ENCODE results near the gene TMEFF2. TPM values are rescaled to one million over a fixed set of nuclear protein-coding genes. Genes with fewer than 3 reads are reported as not detected.
"Not testable (repeated sequence)": the region's sequence is repeated elsewhere in the genome, so short reads cannot be mapped to it uniquely, and the experiment has no call there.

TMEFF2 gene
- total RNA-seq, 1 donor from 2014 or later = 23.9 TPM

- no peak for TF ChIP-seq CTCF (IDR thresholded peaks at IDR 0.05; ENCODE audit: partially characterized antibody, unreplicated experiment)
Measured at GRCh38 chr2:192098814-192099491, 95.8 kb downstream of the TMEFF2 start.

GRCh38 chr2:192091476-192091875 lies 103.3 kb downstream of the TMEFF2 start:
- no peak for DNase-seq
- H3K36me3 Mint-ChIP-seq (ENCODE audit: unreplicated experiment) = no peaks in the 10 kb centered on the region
- H3K4me3 Mint-ChIP-seq (ENCODE audit: unreplicated experiment) = no peak overlapping the region
- peaks cover 23% of the 10 kb centered on the region for H3K4me1 Mint-ChIP-seq (ENCODE audit: low read depth, unreplicated experiment)
- peaks cover 2% of the 10 kb centered on the region for H3K9me3 Mint-ChIP-seq (ENCODE audit: unreplicated experiment)
- peak overlapping the region; percentile 12 for H3K27ac Mint-ChIP-seq (ENCODE audit: unreplicated experiment)
- H3K27me3 Mint-ChIP-seq (ENCODE audit: unreplicated experiment) = peaks cover under 1% of the 10 kb centered on the region
- TF ChIP-seq CTCF (IDR thresholded peaks at IDR 0.05; ENCODE audit: partially characterized antibody, unreplicated experiment) = no peak

More at GRCh38 chr2:192098814-192099491, 95.8 kb downstream of the TMEFF2 start:
- no peak for DNase-seq
- Mint-ChIP-seq H3K4me3 (ENCODE audit: unreplicated experiment) (no peak overlapping the region), H3K36me3 (ENCODE audit: unreplicated experiment) (no peaks in the 10 kb centered on the region), H3K9me3 (ENCODE audit: unreplicated experiment) (no peaks in the 10 kb centered on the region), H3K4me1 (ENCODE audit: low read depth, unreplicated experiment) (peaks cover 8% of the 10 kb centered on the region), H3K27me3 (ENCODE audit: unreplicated experiment) (peaks cover 1% of the 10 kb centered on the region), H3K27ac (ENCODE audit: unreplicated experiment) (no peak overlapping the region)

DNA sequence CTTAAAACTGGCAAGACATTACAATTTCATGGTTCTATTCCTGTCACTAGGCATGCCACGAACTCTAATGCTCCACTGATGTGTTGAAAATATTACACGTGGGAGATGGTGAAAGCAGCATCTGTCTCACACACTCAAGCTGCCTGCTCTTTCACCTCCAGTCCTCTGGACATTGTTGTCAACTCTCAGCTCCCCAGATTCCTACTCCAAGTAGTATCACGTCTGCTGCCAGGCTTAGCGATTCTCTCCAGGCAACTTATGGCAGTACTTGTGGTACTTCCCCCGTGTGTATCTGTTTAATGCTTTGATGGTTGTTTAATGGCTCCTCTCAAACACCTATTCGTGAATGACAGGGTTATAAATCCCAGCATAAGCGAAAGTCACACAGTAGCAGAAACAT lies 103.8 kb downstream of the TMEFF2 start:
- no peaks in the 10 kb centered on the region for H3K36me3 Mint-ChIP-seq (ENCODE audit: unreplicated experiment)
- no peak for TF ChIP-seq CTCF (IDR thresholded peaks at IDR 0.05; ENCODE audit: partially characterized antibody, unreplicated experiment)
- H3K27ac Mint-ChIP-seq (ENCODE audit: unreplicated experiment) = peak overlapping the region; percentile 12
- no peak for DNase-seq
- no peaks in the 10 kb centered on the region for H3K27me3 Mint-ChIP-seq (ENCODE audit: unreplicated experiment)
- peaks cover 23% of the 10 kb centered on the region for H3K4me1 Mint-ChIP-seq (ENCODE audit: low read depth, unreplicated experiment)
- peaks cover 2% of the 10 kb centered on the region for H3K9me3 Mint-ChIP-seq (ENCODE audit: unreplicated experiment)
- no peak overlapping the region for H3K4me3 Mint-ChIP-seq (ENCODE audit: unreplicated experiment)

DNA sequence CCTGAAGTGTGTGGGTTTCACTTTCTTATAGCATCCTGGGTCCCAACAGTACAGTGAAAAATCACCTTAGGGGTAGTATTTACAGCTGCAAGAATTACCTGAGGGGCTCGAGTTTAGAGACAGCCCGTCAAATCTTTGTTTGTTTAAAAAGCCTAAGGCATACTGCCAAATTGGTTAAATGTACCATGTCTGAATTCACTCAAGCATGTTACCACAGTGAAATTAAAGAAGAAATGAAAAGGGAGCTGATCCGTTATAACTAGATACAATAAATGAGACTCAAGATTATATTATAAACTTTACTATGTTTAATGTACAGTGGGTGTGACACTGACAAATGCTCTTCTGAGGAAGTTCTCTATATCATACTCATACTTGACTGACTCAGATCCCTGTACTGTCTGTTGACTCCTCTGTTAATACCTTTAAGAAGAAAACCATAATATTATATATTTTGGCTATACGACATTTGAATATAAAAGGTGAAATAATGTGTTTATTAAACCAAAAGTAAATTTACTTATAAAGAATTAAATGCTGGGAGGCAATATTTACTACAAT lies 107.3 kb downstream of the TMEFF2 start:
- Mint-ChIP-seq H3K36me3 (ENCODE audit: unreplicated experiment) (no peaks in the 10 kb centered on the region), H3K4me1 (ENCODE audit: low read depth, unreplicated experiment) (peaks cover 18% of the 10 kb centered on the region), H3K27me3 (ENCODE audit: unreplicated experiment) (no peaks in the 10 kb centered on the region), H3K4me3 (ENCODE audit: unreplicated experiment) (no peak overlapping the region), H3K9me3 (ENCODE audit: unreplicated experiment) (peaks cover under 1% of the 10 kb centered on the region), H3K27ac (ENCODE audit: unreplicated experiment) (no peak overlapping the region)
- DNase-seq = no peak
- TF ChIP-seq CTCF (IDR thresholded peaks at IDR 0.05; ENCODE audit: partially characterized antibody, unreplicated experiment) = no peak

DNA sequence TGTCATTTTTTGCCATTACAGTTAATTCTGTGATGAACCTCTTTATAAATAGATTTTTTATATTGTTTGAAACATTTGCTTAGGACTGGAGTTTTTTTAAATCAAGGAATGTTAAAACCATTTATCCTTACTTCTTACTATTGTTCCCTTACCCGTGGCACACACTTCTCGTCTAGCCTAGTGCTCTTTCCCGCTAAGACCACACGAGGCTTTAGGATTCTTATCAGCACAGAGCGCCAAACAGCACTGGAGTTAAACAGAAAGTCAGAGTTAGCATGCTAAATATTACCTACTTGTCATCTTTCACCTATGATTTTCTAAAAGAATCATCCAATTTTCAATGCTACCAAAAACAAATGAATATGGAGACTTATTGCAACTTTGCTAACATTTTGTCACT lies 112.6 kb downstream of the TMEFF2 start:
- Mint-ChIP-seq H3K27me3 (ENCODE audit: unreplicated experiment) (no peaks in the 10 kb centered on the region), H3K36me3 (ENCODE audit: unreplicated experiment) (no peaks in the 10 kb centered on the region), H3K27ac (ENCODE audit: unreplicated experiment) (no peak overlapping the region), H3K9me3 (ENCODE audit: unreplicated experiment) (peaks cover 3% of the 10 kb centered on the region), H3K4me3 (ENCODE audit: unreplicated experiment) (no peak overlapping the region), H3K4me1 (ENCODE audit: low read depth, unreplicated experiment) (peaks cover 22% of the 10 kb centered on the region)
- TF ChIP-seq CTCF (IDR thresholded peaks at IDR 0.05; ENCODE audit: partially characterized antibody, unreplicated experiment) = no peak
- DNase-seq = no peak

DNA sequence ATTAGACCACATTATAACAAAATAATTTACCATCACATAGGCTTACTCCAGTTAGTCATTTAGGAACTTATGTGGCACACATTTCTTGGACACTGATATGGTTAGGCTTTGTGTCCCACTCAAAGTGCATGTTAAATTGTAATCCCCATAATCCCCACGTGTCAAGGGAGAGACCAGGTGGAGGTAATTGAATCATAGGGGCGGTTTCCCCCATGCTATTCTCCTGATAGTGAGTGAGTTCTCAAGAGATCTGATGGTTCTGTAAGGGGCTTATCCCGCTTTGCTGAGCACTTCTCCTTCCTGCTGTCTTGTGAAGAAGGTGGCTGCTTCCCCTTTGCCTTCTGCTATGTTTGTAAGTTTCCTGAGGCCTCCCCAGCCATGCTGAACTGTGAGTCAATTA lies 114.6 kb downstream of the TMEFF2 start:
- H3K27me3 Mint-ChIP-seq (ENCODE audit: unreplicated experiment); H3K36me3 Mint-ChIP-seq (ENCODE audit: unreplicated experiment); H3K9me3 Mint-ChIP-seq (ENCODE audit: unreplicated experiment); DNase-seq: not testable (repeated sequence)
- Mint-ChIP-seq H3K4me3 (ENCODE audit: unreplicated experiment) (peak overlapping the region; percentile 18), H3K27ac (ENCODE audit: unreplicated experiment) (peak overlapping the region; percentile 46), H3K4me1 (ENCODE audit: low read depth, unreplicated experiment) (peaks cover 25% of the 10 kb centered on the region)

Measured in glutamatergic neuron (in vitro differentiated cells).